OCI-LY3 (cell line): ENCODE results near the gene PRSS56.
"Not testable (repeated sequence)": the region's sequence is repeated elsewhere in the genome, so short reads cannot be mapped to it uniquely, and the experiment has no call there.

Source experiments
- CTCF ChIP-seq: fragments of 200-600, 300-600 bp; sonication (generic); IDR thresholded peaks from 2 replicates; pipeline ENCODE4 v1.5.1; 2014; ENCODE audit warnings: antibody characterized with exemption, low read length, low read depth
- EZH2phosphoT487 ChIP-seq: fragments of 200-600 bp; shearing (Covaris generic); IDR thresholded peaks from 2 replicates; pipeline ENCODE4 v1.6.1; 2018; ENCODE audit warnings: antibody characterized with exemption, mixed run types, low read depth

GRCh38 chr2:232570481-232570880 lies 50.3 kb downstream of the PRSS56 start:
- TF ChIP-seq EZH2phosphoT487, CTCF: not testable (repeated sequence)
